ENCODE data around the gene FBXL15.

FBXL15 gene

GRCh38 chr10:102437515-102437914 lies 16.9 kb downstream of the FBXL15 start:
- no peak for DNase-seq (ENCODE audit: low read depth)
- no peak overlapping the region for H3K4me3 ChIP-seq (ENCODE audit: low read length)
- no peak for TF ChIP-seq CTCF (conservative IDR thresholded peaks at IDR 0.05; ENCODE audit: low read length)

GRCh38 chr10:102438374-102438773 lies 17.7 kb downstream of the FBXL15 start:
- DNase-seq (ENCODE audit: low read depth) = no peak
- H3K4me3 ChIP-seq (ENCODE audit: low read length) = no peak overlapping the region
- TF ChIP-seq CTCF (conservative IDR thresholded peaks at IDR 0.05; ENCODE audit: low read length) = no peak

GRCh38 chr10:102444851-102445250 lies 24.2 kb downstream of the FBXL15 start:
- no peak for DNase-seq (ENCODE audit: low read depth)
- H3K4me3 ChIP-seq (ENCODE audit: low read length) = no peak overlapping the region
- TF ChIP-seq CTCF (conservative IDR thresholded peaks at IDR 0.05; ENCODE audit: low read length) = no peak

GRCh38 chr10:102449321-102450123 lies 28.9 kb downstream of the FBXL15 start:
- H3K4me3 ChIP-seq (ENCODE audit: low read length) = peak overlapping the region; percentile 79
- peak; percentile 18 for DNase-seq (ENCODE audit: low read depth)
- no peak for TF ChIP-seq CTCF (conservative IDR thresholded peaks at IDR 0.05; ENCODE audit: low read length)

- peak overlapping the region; percentile 79 for H3K4me3 ChIP-seq (ENCODE audit: low read length)
- TF ChIP-seq CTCF (conservative IDR thresholded peaks at IDR 0.05; ENCODE audit: low read length) = no peak
- DNase-seq (ENCODE audit: low read depth) = no peak
Observed at GRCh38 chr10:102450124-102450373, 29.4 kb downstream of the FBXL15 start.

GRCh38 chr10:102450374-102451104 lies 29.9 kb downstream of the FBXL15 start:
- peak overlapping the region; percentile 79 for H3K4me3 ChIP-seq (ENCODE audit: low read length)
- no peak for TF ChIP-seq CTCF (conservative IDR thresholded peaks at IDR 0.05; ENCODE audit: low read length)
- DNase-seq (ENCODE audit: low read depth) = peak; percentile 73

Measured in AG10803 (cell line).